MCF 10A (cell line): ENCODE measurements around the gene HMGN1. TPM values are rescaled to one million over a fixed set of nuclear protein-coding genes. Genes with fewer than 3 reads are reported as not detected.

Experiments used
- BruUV-seq: library from RNA; stranded (reverse); fragments of 400-500 nt; replicated peaks from 2 replicates; lab custom pipeline; 2021; lab: Mats Ljungman, UMichigan
- CTCF ChIA-PET: fragments of 300-600 bp; sonication (Branson Sonifier 250); formaldehyde crosslinking; extraction: SDS; loops from one replicate; lab custom pipeline; 2021; ENCODE audit warnings: antibody characterized with exemption, inconsistent platforms; lab: Yijun Ruan, JAX
- POLR2A ChIA-PET: fragments of 300-600, 350-650 bp; sonication (Branson Sonifier 250); formaldehyde crosslinking; extraction: SDS; loops from one replicate; lab custom pipeline; 2020; ENCODE audit warnings: antibody characterized with exemption, inconsistent platforms; lab: Yijun Ruan, JAX
- DNase-seq: peaks from one replicate; pipeline ENCODE4 v3.0.0-alpha.2; 2018; ENCODE audit not compliant: unreplicated experiment
- H3K27ac Mint-ChIP-seq: one replicate; pipeline ENCODE4 v1.8.0; 2022; ENCODE audit warnings: mild to moderate bottlenecking, low read depth, mixed read lengths; ENCODE audit not compliant: unreplicated experiment
- H3K27me3 Mint-ChIP-seq: one replicate; pipeline ENCODE4 v1.8.0; 2022; ENCODE audit warnings: mixed read lengths; ENCODE audit not compliant: insufficient read depth, unreplicated experiment
- H3K36me3 Mint-ChIP-seq: one replicate; pipeline ENCODE4 v1.8.0; 2022; ENCODE audit warnings: mild to moderate bottlenecking, moderate library complexity, mixed read lengths; ENCODE audit not compliant: insufficient read depth, unreplicated experiment
- H3K4me1 Mint-ChIP-seq: one replicate; pipeline ENCODE4 v1.8.0; 2022; ENCODE audit warnings: mixed read lengths; ENCODE audit not compliant: insufficient read depth, unreplicated experiment
- H3K4me3 Mint-ChIP-seq: one replicate; pipeline ENCODE4 v1.8.0; 2022; ENCODE audit warnings: mild to moderate bottlenecking, moderate library complexity, mixed read lengths; ENCODE audit not compliant: unreplicated experiment
- H3K9me3 Mint-ChIP-seq: one replicate; pipeline ENCODE4 v1.8.0; 2022; ENCODE audit warnings: mixed read lengths; ENCODE audit not compliant: unreplicated experiment
- CTCF ChIP-seq: fragments of 200-600 bp; IDR thresholded peaks from one replicate; pipeline ENCODE4 v1.8.0; 2022; ENCODE audit warnings: antibody characterized with exemption, mild to moderate bottlenecking; ENCODE audit not compliant: unreplicated experiment
- intact Hi-C: fragments of 100-400 bp; cut with micrococcal nuclease; formaldehyde crosslinking; loops from 2 replicates; pipeline ENCODE4 v1.14.1; 2022
- total RNA-seq: library from RNA; stranded (reverse); gene quantifications from 2 replicates; pipeline ENCODE4 v1.2.3, GENCODE V29; 2022

The HMGN1 gene
- total RNA-seq, 1 experiment from 2014 or later = 360 TPM

GRCh38 chr21:39334611-39335010 lies 14.3 kb downstream of the HMGN1 start:
- no peak overlapping the region for H3K27ac Mint-ChIP-seq
- H3K4me3 Mint-ChIP-seq = no peak overlapping the region
- intact Hi-C loops = no loop called here
- CTCF ChIA-PET = no interaction called here
- POLR2A ChIA-PET = interaction anchor here (7.5 kb wide), 1 partner anchor 13 kb away, joined by 37 read pairs; the partner anchor contains the start of gene HMGN1
- no TSS peak for BruUV-seq
- H3K4me1 Mint-ChIP-seq = no peaks in the 10 kb centered on the region
- H3K9me3 Mint-ChIP-seq = no peaks in the 10 kb centered on the region
- H3K36me3 Mint-ChIP-seq = no peaks in the 10 kb centered on the region
- no peak for DNase-seq
- no peak for TF ChIP-seq CTCF
- H3K27me3 Mint-ChIP-seq = no peaks in the 10 kb centered on the region

- H3K36me3 Mint-ChIP-seq = no peaks in the 10 kb centered on the region
- no TSS peak for BruUV-seq
- ChIA-PET CTCF (no interaction called here), POLR2A (interaction anchor here (2.3 to 7.5 kb wide), 2 partner anchors 15 to 18 kb away, joined by 6 to 37 read pairs; partner anchors contain the start of genes BRWD1 and HMGN1)
- no peaks in the 10 kb centered on the region for H3K4me1 Mint-ChIP-seq
- no peak for DNase-seq
- intact Hi-C loops = no loop called here
- H3K27me3 Mint-ChIP-seq = no peaks in the 10 kb centered on the region
- TF ChIP-seq CTCF = no peak
- H3K27ac Mint-ChIP-seq = no peak overlapping the region
- H3K9me3 Mint-ChIP-seq = no peaks in the 10 kb centered on the region
- H3K4me3 Mint-ChIP-seq = no peak overlapping the region
Measured at GRCh38 chr21:39332175-39332574, 16.7 kb downstream of the HMGN1 start.

- Mint-ChIP-seq H3K4me1 (no peaks in the 10 kb centered on the region), H3K27ac (no peak overlapping the region), H3K36me3 (no peaks in the 10 kb centered on the region), H3K27me3 (no peaks in the 10 kb centered on the region), H3K4me3 (no peak overlapping the region), H3K9me3 (no peaks in the 10 kb centered on the region)
- DNase-seq = no peak
- CTCF ChIA-PET = no interaction called here
- POLR2A ChIA-PET = interaction anchor here (0.7 to 7.5 kb wide), 2 partner anchors 9 to 18 kb away, joined by 4 to 37 read pairs; partner anchors contain the start of gene HMGN1
- no peak for TF ChIP-seq CTCF
- BruUV-seq = no TSS peak
- intact Hi-C loops = no loop called here
Measured at GRCh38 chr21:39330001-39330400, 18.9 kb downstream of the HMGN1 start.

- peaks cover 6% of the 10 kb centered on the region for H3K36me3 Mint-ChIP-seq
- no peak overlapping the region for H3K4me3 Mint-ChIP-seq
- CTCF ChIA-PET = no interaction called here
- TF ChIP-seq CTCF = no peak
- intact Hi-C loops = no loop called here
- no peak for DNase-seq
- H3K27ac Mint-ChIP-seq = no peak overlapping the region
- POLR2A ChIA-PET = no interaction called here
- no TSS peak for BruUV-seq
- H3K9me3 Mint-ChIP-seq = no peaks in the 10 kb centered on the region
- no peaks in the 10 kb centered on the region for H3K27me3 Mint-ChIP-seq
- H3K4me1 Mint-ChIP-seq = no peaks in the 10 kb centered on the region
Measured at GRCh38 chr21:39327727-39328126, 21.2 kb downstream of the HMGN1 start.
